HUES64 (cell line): ENCODE results near the gene GGA3.
A peak's percentile ranks its signal among the peaks of the same experiment; 100 is the strongest.
"Not testable (repeated sequence)": the region's sequence is repeated elsewhere in the genome, so short reads cannot be mapped to it uniquely, and the experiment has no call there.

Experiments
- H3K27ac ChIP-seq: 2 replicates; pipeline ENCODE4 v1.7.0; 2013; ENCODE audit warnings: low read depth, low read length, inconsistent platforms
- H3K27me3 ChIP-seq: 2 replicates; pipeline ENCODE4 v1.6.1; 2013; ENCODE audit warnings: mild to moderate bottlenecking, low read length; ENCODE audit not compliant: insufficient read depth
- H3K36me3 ChIP-seq: 2 replicates; pipeline ENCODE4 v1.6.1; 2013; ENCODE audit warnings: mild to moderate bottlenecking, low read length; ENCODE audit not compliant: insufficient read depth
- H3K4me1 ChIP-seq: 2 replicates; pipeline ENCODE4 v1.6.1; 2013; ENCODE audit warnings: mild to moderate bottlenecking, low read length, moderate library complexity; ENCODE audit not compliant: insufficient read depth
- H3K4me3 ChIP-seq: 2 replicates; pipeline ENCODE4 v1.5.1; 2013; ENCODE audit warnings: mild to moderate bottlenecking, low read length, moderate library complexity
- H3K9ac ChIP-seq: 2 replicates; pipeline ENCODE4 v1.6.1; 2013; ENCODE audit warnings: mild to moderate bottlenecking, low read depth, low read length
- H3K9me3 ChIP-seq: 2 replicates; pipeline ENCODE4 v1.6.1; 2013; ENCODE audit warnings: low read depth, low read length; ENCODE audit not compliant: insufficient read depth
- WGBS: fragments of 150-250, 120-280 bp; methylation state at CpG from one replicate; pipeline ENCODE4 v1.1.7; 2013; ENCODE audit warnings: missing lambda C conversion rate; 5-methylcytosine and 5-hydroxymethylcytosine counted together

The GGA3 gene

DNA sequence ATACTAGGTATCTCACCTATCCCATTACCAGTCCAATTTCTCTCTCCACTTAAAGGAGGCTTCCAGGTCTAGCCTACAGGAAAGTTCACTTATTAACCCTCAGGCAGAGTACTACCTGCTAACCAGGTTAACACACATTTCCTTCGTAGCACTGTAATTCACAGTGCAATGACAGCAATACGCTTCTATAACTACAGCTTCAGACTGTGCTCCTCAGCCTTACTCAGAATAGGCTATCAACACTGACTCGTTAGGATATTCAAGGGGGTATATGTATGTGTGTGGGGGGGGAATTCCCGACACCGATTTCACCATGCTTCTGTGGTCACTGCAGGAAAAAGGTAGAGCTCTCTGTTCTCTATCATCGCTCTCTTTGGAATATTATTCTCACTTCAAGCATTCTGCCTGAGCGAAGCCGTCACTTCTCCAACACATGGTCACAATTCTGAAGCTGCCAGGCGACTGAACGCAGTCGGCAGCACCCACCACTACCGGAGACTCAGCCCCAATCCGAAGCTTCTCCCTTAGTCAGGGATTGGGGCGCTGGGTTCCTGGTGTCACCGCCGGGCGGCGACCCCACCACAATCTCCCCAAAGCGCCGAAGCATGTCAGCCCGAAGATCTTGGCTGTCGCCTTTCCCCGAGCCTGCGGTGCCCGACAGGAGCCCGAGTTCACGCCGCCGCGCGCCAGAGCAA, 618 bp downstream of the GGA3 start:
- Histone ChIP-seq H3K27ac (peak overlapping the region; percentile 98), H3K27me3 (no peaks in the 10 kb centered on the region), H3K4me1 (peaks cover 13% of the 10 kb centered on the region), H3K36me3 (peaks cover 29% of the 10 kb centered on the region), H3K9ac (peak overlapping the region; percentile 99), H3K9me3 (no peaks in the 10 kb centered on the region), H3K4me3 (peak overlapping the region; percentile 96)
- WGBS: 5% methylated on average over 31 of the region's 31 CpGs

- not testable (repeated sequence) for H3K27me3 ChIP-seq, H3K9ac ChIP-seq, H3K4me3 ChIP-seq, H3K36me3 ChIP-seq, H3K4me1 ChIP-seq, H3K27ac ChIP-seq, H3K9me3 ChIP-seq
- 80% methylated on average over 2 of the region's 2 CpGs for WGBS
Observed at GRCh38 chr17:75257228-75257627, 4.2 kb downstream of the GGA3 start.

GRCh38 chr17:75255954-75256698, 5.3 kb downstream of the GGA3 start:
- H3K27me3 ChIP-seq, H3K9me3 ChIP-seq, H3K4me1 ChIP-seq, H3K9ac ChIP-seq, H3K36me3 ChIP-seq, H3K27ac ChIP-seq, H3K4me3 ChIP-seq: not testable (repeated sequence)
- 96% methylated on average over 7 of the region's 11 CpGs for WGBS

GRCh38 chr17:75252039-75252816, 9.2 kb downstream of the GGA3 start:
- no peaks in the 10 kb centered on the region for H3K27me3 ChIP-seq
- no peak overlapping the region for H3K27ac ChIP-seq
- no peaks in the 10 kb centered on the region for H3K9me3 ChIP-seq
- WGBS: 93% methylated on average over 8 of the region's 8 CpGs
- H3K4me1 ChIP-seq: peaks cover 10% of the 10 kb centered on the region
- no peaks in the 10 kb centered on the region for H3K36me3 ChIP-seq
- H3K9ac ChIP-seq: no peak overlapping the region
- no peak overlapping the region for H3K4me3 ChIP-seq

- no peak overlapping the region for H3K4me3 ChIP-seq
- 88% methylated on average over 11 of the region's 11 CpGs for WGBS
Observed at GRCh38 chr17:75250009-75250471, 11.4 kb downstream of the GGA3 start.

GRCh38 chr17:75249564-75249963, 11.8 kb downstream of the GGA3 start:
- Histone ChIP-seq H3K27me3 (no peaks in the 10 kb centered on the region), H3K9me3 (no peaks in the 10 kb centered on the region), H3K27ac (no peak overlapping the region), H3K4me1 (peaks cover 10% of the 10 kb centered on the region), H3K4me3 (no peak overlapping the region), H3K36me3 (peaks cover 20% of the 10 kb centered on the region), H3K9ac (no peak overlapping the region)
- WGBS: 89% methylated on average over 4 of the region's 4 CpGs

More at GRCh38 chr17:75250009-75250471, 11.4 kb downstream of the GGA3 start:
- Histone ChIP-seq H3K9ac (no peak overlapping the region), H3K9me3 (no peaks in the 10 kb centered on the region), H3K4me1 (peaks cover 10% of the 10 kb centered on the region), H3K36me3 (peaks cover 15% of the 10 kb centered on the region), H3K27me3 (no peaks in the 10 kb centered on the region), H3K27ac (no peak overlapping the region)

GRCh38 chr17:75246404-75246803, 15.0 kb downstream of the GGA3 start:
- H3K9me3 ChIP-seq: no peaks in the 10 kb centered on the region
- H3K9ac ChIP-seq: no peak overlapping the region
- WGBS: 95% methylated on average over 12 of the region's 12 CpGs
- H3K4me3 ChIP-seq: no peak overlapping the region
- peaks cover 10% of the 10 kb centered on the region for H3K4me1 ChIP-seq
- H3K27ac ChIP-seq: no peak overlapping the region
- no peaks in the 10 kb centered on the region for H3K27me3 ChIP-seq
- H3K36me3 ChIP-seq: peaks cover 52% of the 10 kb centered on the region

- Histone ChIP-seq H3K9me3 (no peaks in the 10 kb centered on the region), H3K9ac (no peak overlapping the region), H3K4me3 (no peak overlapping the region), H3K27me3 (no peaks in the 10 kb centered on the region), H3K36me3 (peaks cover 58% of the 10 kb centered on the region), H3K4me1 (peaks cover 6% of the 10 kb centered on the region), H3K27ac (no peak overlapping the region)
- WGBS: 93% methylated on average over 6 of the region's 6 CpGs
Observed at GRCh38 chr17:75245011-75245410, 16.4 kb downstream of the GGA3 start.

DNA sequence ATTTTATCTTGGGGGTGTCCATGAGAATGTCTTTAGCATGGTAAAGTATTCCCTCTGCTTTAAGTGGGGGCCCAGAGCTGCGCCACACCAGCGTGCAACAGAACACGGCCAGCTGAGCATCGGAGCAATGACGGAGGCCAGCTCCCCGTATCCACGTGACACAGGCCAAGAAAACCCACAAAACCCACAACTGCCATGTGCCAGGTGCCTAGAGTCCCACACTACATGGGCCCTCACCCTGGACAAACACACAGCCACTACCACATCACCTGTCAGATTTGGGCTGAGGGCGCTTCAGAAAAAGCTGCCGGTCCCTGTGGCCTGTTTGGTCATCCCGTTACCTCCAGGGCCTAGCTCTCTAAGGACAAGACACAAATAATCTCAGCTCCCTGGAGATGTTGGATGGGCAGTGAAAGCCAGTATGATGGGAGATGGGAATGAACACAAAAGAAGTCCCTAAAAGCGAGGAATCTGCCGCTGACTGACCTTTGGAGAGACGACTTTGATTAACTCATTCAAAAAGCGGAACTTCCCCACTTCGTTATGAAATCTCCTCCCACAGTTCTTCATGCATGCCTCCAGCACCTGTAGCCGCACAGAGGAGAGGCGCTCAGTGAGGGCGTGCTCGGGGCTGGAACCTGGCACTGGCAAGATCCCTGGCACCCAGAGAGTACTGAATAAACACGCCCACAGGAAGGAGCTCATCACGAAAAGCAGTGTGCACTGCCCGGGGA, 17.1 kb downstream of the GGA3 start:
- WGBS: 93% methylated on average over 22 of the region's 22 CpGs
- no peaks in the 10 kb centered on the region for H3K4me1 ChIP-seq
- peaks cover 64% of the 10 kb centered on the region for H3K36me3 ChIP-seq

DNA sequence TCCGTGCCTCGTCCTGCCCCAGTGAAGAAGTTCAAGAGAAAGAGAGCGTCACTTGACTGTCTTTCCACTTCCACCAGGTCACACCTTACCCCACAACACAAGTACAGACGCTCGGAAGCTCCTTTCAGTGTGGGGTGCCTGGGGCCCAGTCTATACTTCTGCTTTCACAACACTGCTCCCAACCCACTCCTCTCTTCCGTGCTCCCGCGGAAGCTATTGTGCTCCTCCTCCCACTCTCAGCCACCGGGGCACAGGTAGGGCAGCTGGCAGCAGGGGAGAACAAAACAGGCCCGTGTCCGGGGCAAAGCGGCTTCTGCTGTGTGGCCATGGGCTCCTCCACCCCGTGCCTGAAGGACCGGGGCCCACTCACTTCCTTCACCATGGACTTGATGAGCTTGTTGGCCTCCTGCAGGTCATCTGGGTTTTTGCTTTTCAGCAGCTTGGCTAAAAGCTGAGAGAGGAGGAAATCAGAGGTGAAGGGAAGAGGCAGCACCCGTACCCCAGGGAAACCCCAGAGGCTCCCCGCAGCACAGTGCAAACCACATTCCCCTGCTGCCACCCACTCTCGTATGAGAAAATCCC, 18.9 kb downstream of the GGA3 start:
- 97% methylated on average over 17 of the region's 17 CpGs for WGBS
- Histone ChIP-seq H3K27ac (no peak overlapping the region), H3K27me3 (no peaks in the 10 kb centered on the region), H3K4me3 (no peak overlapping the region), H3K9me3 (no peaks in the 10 kb centered on the region), H3K9ac (no peak overlapping the region), H3K36me3 (peaks cover 80% of the 10 kb centered on the region), H3K4me1 (no peaks in the 10 kb centered on the region)

More for the DNA sequence above, 17.1 kb downstream of the GGA3 start:
- Histone ChIP-seq H3K9me3 (no peaks in the 10 kb centered on the region), H3K27ac (no peak overlapping the region), H3K9ac (no peak overlapping the region), H3K4me3 (no peak overlapping the region), H3K27me3 (no peaks in the 10 kb centered on the region)
